Measurements from ENCODE around the gene FOXK1.

Gene FOXK1

DNA sequence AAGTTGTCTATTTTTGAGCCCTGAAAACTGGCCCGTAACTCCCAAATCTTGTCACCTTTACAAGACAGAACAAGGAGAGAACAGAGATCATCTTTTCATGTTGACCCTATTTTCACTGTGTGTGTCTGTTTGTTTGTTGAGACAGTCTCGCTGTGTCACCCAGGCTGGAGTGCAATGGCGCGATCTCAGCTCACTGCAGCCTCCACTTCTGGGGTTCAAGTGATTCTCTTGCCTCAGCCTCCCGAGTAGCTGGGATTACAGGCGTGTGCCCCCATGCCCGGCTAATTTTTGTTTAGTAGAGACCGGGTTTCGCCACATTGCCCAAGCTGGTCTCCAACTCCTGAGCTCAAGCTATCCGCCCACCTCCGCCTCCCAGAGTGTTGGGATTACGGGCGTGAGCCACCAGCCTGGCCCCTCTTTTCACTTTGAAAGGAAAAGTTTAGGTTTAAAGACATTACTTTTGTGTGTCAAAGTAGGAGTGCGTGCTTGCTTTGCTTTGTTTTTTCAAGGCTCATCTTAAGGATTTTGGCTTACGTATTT lies 32.1 kb downstream of the FOXK1 start:
- Mint-ChIP-seq H3K36me3 (peaks cover 41 to 62% of the 10 kb centered on the region in 2 donors), H3K9me3 (peaks cover 3 to 7% of the 10 kb centered on the region in 2 donors), H3K27me3 (no peaks in the 10 kb centered on the region), H3K4me3 (peak overlapping the region; percentile 48 to 60), H3K4me1 (peaks cover 53 to 89% of the 10 kb centered on the region in 2 donors), H3K27ac (peak overlapping the region; percentile 94)
- ATAC-seq (replicated peaks) (no peak), DNase-seq (no peak)

DNA sequence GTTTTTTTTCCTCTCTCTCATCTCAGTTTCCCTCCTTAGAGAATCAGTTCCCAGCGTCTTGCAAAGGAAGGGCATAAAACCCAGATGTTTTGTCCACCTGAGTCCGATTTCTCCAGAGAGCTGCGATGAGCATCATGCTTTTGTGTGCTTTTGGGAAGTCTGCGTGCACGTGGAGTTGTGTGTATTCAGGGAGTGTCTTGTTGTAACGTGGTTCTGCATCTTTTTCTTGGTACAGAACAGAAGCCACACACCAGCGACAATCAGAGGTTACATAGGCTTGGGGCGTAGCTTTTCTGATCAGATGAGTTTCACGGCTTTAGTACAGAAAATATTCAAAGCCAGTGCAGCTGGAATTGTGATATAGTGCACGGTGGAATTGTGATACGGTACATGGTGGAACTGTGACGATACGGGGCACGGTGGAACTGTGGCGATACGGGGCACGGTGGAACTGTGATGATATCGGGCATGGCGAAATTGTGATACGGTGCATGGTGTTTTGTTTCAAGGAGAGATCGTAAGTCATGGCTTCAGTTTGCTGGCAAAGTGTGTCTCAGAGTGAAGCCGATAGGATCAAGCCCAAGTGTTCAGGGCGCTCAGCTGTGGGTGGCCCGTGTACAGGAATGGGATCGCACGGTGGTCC lies 32.8 kb downstream of the FOXK1 start:
- peak overlapping the region; percentile 94 for H3K27ac Mint-ChIP-seq
- ATAC-seq (replicated peaks) (no peak), DNase-seq (no peak)
- H3K27me3 Mint-ChIP-seq: no peaks in the 10 kb centered on the region
- H3K9me3 Mint-ChIP-seq: peaks cover 3 to 7% of the 10 kb centered on the region in 2 donors
- H3K36me3 Mint-ChIP-seq: peaks cover 42 to 62% of the 10 kb centered on the region in 2 donors
- H3K4me1 Mint-ChIP-seq: peaks cover 56 to 95% of the 10 kb centered on the region in 2 donors
- peak overlapping the region in 1 of 2 donors; percentile 17 for H3K4me3 Mint-ChIP-seq

DNA sequence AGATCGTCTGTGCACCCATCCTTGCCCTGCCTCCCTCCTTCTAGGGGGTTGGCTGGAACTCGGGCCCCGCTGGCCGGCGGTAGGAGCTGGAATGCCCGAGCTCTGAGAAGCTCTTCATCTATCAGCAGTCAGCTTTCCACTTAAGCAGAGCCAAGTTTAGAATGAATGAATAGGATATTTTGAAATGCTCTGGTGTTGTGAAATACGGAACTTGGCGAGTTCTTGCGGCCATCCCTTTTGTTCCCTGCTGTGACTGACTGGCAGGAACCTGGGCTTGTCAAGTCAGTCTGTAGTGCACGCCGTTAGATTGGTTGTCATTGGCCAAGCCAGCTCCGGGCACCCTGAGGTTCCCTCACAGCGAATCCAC lies 33.3 kb downstream of the FOXK1 start:
- peaks cover 61 to 97% of the 10 kb centered on the region in 2 donors for H3K4me1 Mint-ChIP-seq
- H3K27ac Mint-ChIP-seq: peak overlapping the region; percentile 94
- peaks cover 45 to 67% of the 10 kb centered on the region in 2 donors for H3K36me3 Mint-ChIP-seq
- peaks cover 3 to 7% of the 10 kb centered on the region in 2 donors for H3K9me3 Mint-ChIP-seq
- H3K27me3 Mint-ChIP-seq: no peaks in the 10 kb centered on the region
- peak overlapping the region in 1 of 2 donors; percentile 17 for H3K4me3 Mint-ChIP-seq
- ATAC-seq (replicated peaks) (no peak), DNase-seq (no peak)

DNA sequence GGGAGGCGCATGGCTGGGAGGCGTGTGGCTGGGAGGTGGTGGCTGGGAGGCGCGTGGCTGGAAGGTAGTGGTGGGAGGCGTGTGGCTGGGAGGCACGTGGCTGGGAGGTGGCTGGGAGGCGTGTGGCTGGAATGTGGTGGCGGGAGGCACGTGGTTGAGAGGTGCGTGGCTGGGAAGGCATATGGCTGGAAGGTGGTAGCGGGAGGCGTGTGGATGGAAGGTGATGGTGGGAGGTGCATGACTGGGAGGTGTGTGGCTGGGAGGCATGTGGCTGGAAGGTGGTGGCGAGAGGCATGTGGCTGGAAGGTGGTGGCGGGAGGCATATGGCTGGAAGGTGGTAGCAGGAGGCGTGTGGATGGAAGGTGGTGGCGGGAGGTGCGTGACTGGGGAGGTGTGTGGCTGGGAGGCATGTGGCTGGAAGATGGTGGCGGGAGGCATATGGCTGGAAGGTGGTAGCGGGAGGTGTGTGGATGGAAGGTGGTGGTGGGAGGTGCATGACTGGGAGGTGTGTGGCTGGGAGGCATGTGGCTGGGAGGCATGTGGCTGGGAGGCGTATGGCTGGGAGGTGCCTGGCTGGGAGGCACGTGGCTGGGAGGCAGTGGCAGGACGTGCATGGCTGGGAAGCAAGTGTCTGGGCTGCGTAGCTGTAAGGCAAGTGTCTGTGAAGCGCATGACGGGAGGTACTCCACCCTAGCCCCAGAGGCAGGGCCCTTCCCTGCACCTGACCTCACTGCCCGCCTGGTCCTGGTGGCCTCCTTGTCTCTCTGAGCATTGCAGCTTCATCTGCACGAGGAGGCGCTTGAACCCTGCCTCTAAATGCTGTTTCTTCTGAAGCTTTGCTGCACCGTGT lies 35.1 kb downstream of the FOXK1 start:
- DNase-seq (no peak), ATAC-seq (replicated peaks) (no peak)
- H3K27ac Mint-ChIP-seq: peak overlapping the region; percentile 88
- peaks cover 54 to 94% of the 10 kb centered on the region in 2 donors for H3K4me1 Mint-ChIP-seq
- H3K9me3 Mint-ChIP-seq: peaks cover 1 to 7% of the 10 kb centered on the region in 2 donors
- H3K27me3 Mint-ChIP-seq: no peaks in the 10 kb centered on the region
- H3K36me3 Mint-ChIP-seq: peaks cover 34 to 55% of the 10 kb centered on the region in 2 donors
- H3K4me3 Mint-ChIP-seq: peak overlapping the region; percentile 52 to 67

- Mint-ChIP-seq H3K27ac (peak overlapping the region; percentile 43), H3K9me3 (peaks cover 1 to 7% of the 10 kb centered on the region in 2 donors), H3K4me3 (no peak overlapping the region), H3K36me3 (peaks cover 42 to 60% of the 10 kb centered on the region in 2 donors), H3K4me1 (peaks cover 55 to 94% of the 10 kb centered on the region in 2 donors), H3K27me3 (no peaks in the 10 kb centered on the region)
- ATAC-seq (replicated peaks) (no peak), DNase-seq (no peak)
Observed at GRCh38 chr7:4718075-4718474, 36.0 kb downstream of the FOXK1 start.

- Mint-ChIP-seq H3K9me3 (peaks cover 1 to 7% of the 10 kb centered on the region in 2 donors), H3K36me3 (peaks cover 42 to 71% of the 10 kb centered on the region in 2 donors), H3K27ac (peak overlapping the region; percentile 95), H3K27me3 (no peaks in the 10 kb centered on the region), H3K4me3 (peak overlapping the region; percentile 72 to 77), H3K4me1 (peaks cover 55 to 95% of the 10 kb centered on the region in 2 donors)
- DNase-seq (no peak), ATAC-seq (replicated peaks) (peak; percentile 62 to 75)
Observed at GRCh38 chr7:4720225-4720624, 38.1 kb downstream of the FOXK1 start.

DNA sequence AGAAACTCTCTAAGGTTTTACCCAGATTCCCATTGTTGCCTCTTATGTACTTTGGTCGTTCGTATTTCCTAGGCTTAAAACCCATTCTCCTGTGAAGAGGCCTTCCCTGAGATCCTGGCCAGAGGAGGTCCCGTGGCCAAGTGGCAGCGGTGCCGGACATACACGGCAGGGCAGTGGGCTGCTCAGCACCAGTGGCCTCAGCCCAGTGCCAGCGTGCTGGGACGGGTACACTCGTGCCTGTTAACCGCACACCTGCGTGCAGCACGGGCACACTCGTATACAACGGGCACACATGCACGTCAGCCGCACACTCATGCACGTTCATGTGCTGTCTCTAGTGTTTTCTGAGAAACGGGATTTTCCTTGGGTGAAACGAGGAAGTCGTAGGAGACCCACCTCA lies 40.2 kb downstream of the FOXK1 start:
- Mint-ChIP-seq H3K9me3 (no peaks in the 10 kb centered on the region), H3K36me3 (peaks cover 31 to 56% of the 10 kb centered on the region in 2 donors), H3K27me3 (no peaks in the 10 kb centered on the region), H3K4me3 (peak overlapping the region in 1 of 2 donors; percentile 21), H3K4me1 (peaks cover 49 to 89% of the 10 kb centered on the region in 2 donors), H3K27ac (no peak overlapping the region)
- ATAC-seq (replicated peaks): no peak
- no peak for DNase-seq

DNA sequence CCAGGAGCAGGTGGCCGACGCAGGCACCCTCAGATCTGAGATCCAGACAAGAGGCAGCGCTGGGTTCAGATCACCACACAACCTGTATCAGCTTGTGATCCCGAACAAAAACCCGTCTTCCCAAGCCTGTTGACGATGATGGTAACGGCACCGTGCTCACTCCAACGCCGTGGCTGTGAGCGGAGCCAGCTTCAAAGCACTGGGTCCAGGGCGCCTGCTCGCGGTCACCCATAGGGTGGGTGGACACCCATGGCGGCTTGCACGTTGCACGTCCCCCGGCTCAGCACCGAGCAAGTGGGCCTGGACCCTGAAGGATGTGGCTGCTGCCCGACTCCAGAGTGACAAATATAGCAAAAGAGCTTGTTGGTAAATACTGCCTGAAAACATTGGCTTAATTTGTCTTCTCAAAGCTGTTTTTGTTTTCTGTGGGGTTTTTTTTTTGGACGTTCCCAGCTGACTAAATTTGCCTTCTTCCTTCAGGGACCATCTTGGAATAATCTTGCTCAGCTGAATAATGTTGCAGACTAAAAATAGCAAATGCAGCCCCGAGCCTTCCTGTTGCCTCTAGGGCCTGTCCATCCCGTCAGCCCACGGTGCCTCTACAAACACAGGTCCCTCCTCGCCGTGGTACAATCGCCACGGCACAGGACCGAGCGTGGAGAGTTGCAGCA lies 41.0 kb downstream of the FOXK1 start:
- Mint-ChIP-seq H3K36me3 (peaks cover 31 to 50% of the 10 kb centered on the region in 2 donors), H3K4me3 (no peak overlapping the region), H3K9me3 (no peaks in the 10 kb centered on the region), H3K27ac (no peak overlapping the region), H3K27me3 (no peaks in the 10 kb centered on the region), H3K4me1 (peaks cover 45 to 91% of the 10 kb centered on the region in 2 donors)
- no peak for DNase-seq
- no peak for ATAC-seq (replicated peaks)

- peaks cover 34 to 46% of the 10 kb centered on the region in 2 donors for H3K36me3 Mint-ChIP-seq
- peaks cover 45 to 79% of the 10 kb centered on the region in 2 donors for H3K4me1 Mint-ChIP-seq
- no peaks in the 10 kb centered on the region for H3K27me3 Mint-ChIP-seq
- no peaks in the 10 kb centered on the region for H3K9me3 Mint-ChIP-seq
- peak overlapping the region; percentile 98 for H3K27ac Mint-ChIP-seq
- peak overlapping the region; percentile 84 to 87 for H3K4me3 Mint-ChIP-seq
- DNase-seq (no peak), ATAC-seq (replicated peaks) (no peak)
Observed at GRCh38 chr7:4724648-4725013, 42.5 kb downstream of the FOXK1 start.

- H3K36me3 Mint-ChIP-seq: peaks cover 31 to 42% of the 10 kb centered on the region in 2 donors
- H3K4me1 Mint-ChIP-seq: peaks cover 41 to 75% of the 10 kb centered on the region in 2 donors
Observed at GRCh38 chr7:4725014-4725849, 43.1 kb downstream of the FOXK1 start.

GRCh38 chr7:4725850-4726450 lies 43.9 kb downstream of the FOXK1 start:
- Mint-ChIP-seq H3K4me3 (peak overlapping the region; percentile 84 to 87), H3K36me3 (peaks cover 30 to 43% of the 10 kb centered on the region in 2 donors), H3K27ac (peak overlapping the region; percentile 98), H3K4me1 (peaks cover 34 to 75% of the 10 kb centered on the region in 2 donors), H3K27me3 (no peaks in the 10 kb centered on the region), H3K9me3 (no peaks in the 10 kb centered on the region)
- ATAC-seq (replicated peaks) (no peak), DNase-seq (no peak)

More at GRCh38 chr7:4725014-4725849, 43.1 kb downstream of the FOXK1 start:
- Mint-ChIP-seq H3K9me3 (no peaks in the 10 kb centered on the region), H3K27me3 (no peaks in the 10 kb centered on the region), H3K4me3 (peak overlapping the region; percentile 84 to 87), H3K27ac (peak overlapping the region; percentile 98)
- peak; percentile 73 for DNase-seq
- ATAC-seq (replicated peaks): peak; percentile 77 to 83

GRCh38 chr7:4726566-4726965 lies 44.5 kb downstream of the FOXK1 start:
- ATAC-seq (replicated peaks): peak in 1 of 2 donors; percentile 14
- H3K9me3 Mint-ChIP-seq: no peaks in the 10 kb centered on the region
- peaks cover 28 to 41% of the 10 kb centered on the region in 2 donors for H3K36me3 Mint-ChIP-seq
- peak overlapping the region; percentile 98 for H3K27ac Mint-ChIP-seq
- DNase-seq: no peak
- H3K27me3 Mint-ChIP-seq: no peaks in the 10 kb centered on the region
- H3K4me3 Mint-ChIP-seq: peak overlapping the region; percentile 48 to 84
- H3K4me1 Mint-ChIP-seq: peaks cover 30 to 71% of the 10 kb centered on the region in 2 donors
